PC-9 (cell line): Measurements from ENCODE around the gene CCDC117.

ENCODE experiments used
- EZH2 ChIP-seq: fragments of 200-600 bp; sonication (generic); IDR thresholded peaks from 2 replicates; pipeline ENCODE4 v1.8.0; 2017; ENCODE audit warnings: antibody characterized with exemption, low read depth
- TF ChIP-seq, protein P1 (sequence below): fragments of 200-600 bp; sonication (generic); conservative IDR thresholded peaks from 2 replicates; pipeline ENCODE4 v1.6.1; 2017; ENCODE audit warnings: mixed run types, antibody characterized with exemption, mild to moderate bottlenecking, moderate library complexity

DNA sequence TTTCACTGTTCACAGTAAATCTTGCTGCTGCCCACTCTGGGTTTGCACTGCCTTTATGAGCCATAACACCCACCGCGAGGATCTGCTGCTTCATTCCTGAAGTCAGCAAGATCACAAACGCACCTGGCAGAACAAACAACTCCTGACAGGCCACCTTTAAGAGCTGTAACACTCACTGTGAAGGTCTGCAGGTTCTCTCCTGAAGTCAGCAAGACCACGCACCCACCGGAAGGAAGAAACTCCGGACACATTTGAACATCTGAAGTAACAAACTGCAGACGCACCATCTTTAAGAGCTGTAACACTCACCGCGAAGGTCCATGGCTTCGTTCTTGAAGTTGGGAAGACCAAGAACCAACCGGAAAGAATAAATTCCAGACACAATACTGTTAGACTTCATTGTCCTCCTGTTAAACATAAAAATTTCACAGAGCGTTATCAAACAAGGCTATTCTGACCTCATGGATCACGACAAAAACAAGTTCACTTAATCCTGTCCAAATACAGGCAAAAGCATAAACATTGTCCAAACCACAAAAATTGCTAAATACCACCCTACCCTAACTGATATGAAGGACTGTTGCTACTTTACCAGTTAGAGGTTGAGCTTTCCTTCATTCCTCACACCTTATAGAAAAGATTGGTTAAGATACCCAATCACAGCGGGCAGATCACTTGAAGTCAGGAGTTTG is 3.0 kb upstream of the CCDC117 start:
- TF ChIP-seq, protein P1, sequence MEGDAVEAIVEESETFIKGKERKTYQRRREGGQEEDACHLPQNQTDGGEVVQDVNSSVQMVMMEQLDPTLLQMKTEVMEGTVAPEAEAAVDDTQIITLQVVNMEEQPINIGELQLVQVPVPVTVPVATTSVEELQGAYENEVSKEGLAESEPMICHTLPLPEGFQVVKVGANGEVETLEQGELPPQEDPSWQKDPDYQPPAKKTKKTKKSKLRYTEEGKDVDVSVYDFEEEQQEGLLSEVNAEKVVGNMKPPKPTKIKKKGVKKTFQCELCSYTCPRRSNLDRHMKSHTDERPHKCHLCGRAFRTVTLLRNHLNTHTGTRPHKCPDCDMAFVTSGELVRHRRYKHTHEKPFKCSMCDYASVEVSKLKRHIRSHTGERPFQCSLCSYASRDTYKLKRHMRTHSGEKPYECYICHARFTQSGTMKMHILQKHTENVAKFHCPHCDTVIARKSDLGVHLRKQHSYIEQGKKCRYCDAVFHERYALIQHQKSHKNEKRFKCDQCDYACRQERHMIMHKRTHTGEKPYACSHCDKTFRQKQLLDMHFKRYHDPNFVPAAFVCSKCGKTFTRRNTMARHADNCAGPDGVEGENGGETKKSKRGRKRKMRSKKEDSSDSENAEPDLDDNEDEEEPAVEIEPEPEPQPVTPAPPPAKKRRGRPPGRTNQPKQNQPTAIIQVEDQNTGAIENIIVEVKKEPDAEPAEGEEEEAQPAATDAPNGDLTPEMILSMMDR: no peak
- no peak for TF ChIP-seq EZH2
